Right kidney (tissue), 1 donor: ENCODE data around the gene SYN1.

Experiments
- DNase-seq: peaks from one replicate; pipeline ENCODE4 v3.0.0-alpha.2; 2016

The SYN1 gene

DNA sequence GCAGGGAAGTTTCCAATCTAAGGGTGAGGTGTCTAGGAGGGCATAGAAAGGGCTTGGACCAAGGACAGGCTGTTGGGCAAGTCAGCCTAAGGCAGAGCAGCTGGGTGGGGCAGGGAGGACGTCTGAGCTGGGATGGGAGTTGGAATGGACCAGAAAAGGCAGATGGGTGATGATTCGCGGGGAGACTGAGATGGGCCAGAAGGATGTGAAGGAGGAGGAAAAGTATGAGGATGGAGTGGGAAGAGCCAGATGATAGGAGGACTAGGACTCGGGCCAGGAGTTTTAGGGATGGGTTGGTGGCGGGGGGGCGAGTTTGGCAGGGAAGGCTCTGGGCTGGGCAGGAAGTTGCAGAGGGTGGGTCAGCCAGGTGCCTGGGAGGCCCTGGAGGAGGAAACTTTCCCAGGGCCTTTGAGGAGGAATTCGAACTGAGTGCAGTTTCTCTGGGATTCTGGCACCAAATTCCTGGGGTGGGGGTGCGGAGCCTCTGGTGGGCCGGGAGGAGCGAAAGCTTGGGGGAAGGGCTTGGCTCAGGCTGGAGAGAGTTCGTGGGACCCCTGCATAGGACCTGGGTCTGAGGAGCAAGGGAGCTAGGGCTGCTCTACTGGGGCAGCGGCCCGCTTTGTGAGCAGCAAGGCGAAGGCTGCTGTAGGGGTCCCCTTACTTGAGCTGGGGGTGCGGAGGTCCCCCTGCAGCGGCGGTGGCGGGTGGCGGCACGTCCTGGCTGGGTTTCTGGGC lies 46.1 kb downstream of the SYN1 start:
- peak; percentile 34 for DNase-seq

DNA sequence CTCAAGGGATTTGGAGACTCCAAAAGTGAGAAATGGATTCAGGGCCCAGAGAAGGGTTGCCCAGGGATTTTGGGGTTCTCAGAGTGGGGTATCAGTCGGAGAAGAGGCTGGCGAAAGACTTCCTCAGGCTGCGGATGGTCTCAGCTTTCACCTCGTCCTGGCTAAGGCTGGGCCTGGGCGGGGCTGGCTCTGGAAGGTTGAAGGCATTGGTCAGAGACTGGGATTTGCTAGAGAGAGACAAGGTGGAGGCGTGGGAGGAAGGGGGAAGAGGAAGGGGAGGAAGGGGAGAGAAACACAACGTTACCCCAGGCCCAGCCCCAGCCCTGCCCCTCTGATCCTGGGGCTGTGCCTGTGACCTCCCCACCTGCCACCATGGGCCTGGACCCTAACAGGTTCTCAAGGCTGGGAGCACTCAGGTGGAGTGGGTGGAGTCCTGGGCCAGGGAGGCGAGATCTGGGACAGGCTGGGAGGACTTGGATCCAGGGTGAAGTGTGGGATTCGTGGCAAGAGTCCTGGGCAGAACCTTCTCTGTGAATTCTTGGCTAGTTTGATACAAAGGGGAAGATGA lies 46.8 kb downstream of the SYN1 start:
- no peak for DNase-seq

DNA sequence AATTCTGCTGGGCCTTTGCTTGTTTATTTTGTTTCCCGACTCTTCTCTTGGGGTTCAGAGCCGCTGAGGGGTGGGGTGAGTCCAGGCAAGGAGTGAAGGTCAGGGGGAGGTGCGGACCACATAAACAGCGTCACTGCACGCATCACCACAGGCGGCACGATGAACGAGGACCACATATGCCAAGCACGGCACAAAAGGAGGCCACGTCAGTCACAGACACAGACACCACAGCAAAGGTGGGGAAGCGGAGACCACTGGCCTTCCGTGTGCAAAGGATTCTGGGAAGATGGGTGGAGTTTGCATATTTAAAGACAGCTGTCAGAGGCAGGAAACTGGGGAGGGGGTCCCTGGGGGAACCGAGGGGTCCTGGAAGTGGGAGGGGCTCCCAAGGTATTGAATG lies 47.8 kb downstream of the SYN1 start:
- DNase-seq, result no peak

- DNase-seq, result no peak
Measured at GRCh38 chrX:47571215-47571614, 48.4 kb downstream of the SYN1 start.

DNA sequence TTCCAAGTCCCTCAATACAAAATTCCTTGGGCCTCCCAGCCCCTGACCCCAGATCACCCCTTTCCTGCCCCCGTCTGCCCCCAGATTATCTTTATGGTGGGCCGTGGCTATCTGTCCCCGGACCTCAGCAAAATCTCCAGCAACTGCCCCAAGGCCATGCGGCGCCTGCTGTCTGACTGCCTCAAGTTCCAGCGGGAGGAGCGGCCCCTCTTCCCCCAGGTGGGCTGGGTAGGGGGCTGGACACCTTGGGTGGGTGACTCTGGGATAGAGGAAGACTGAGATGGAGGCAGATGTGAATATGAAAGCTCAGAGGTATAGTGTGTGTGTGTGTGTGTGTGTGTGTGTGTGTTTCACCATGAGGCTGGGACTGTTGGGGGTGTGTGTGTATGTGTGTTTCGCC lies 48.9 kb downstream of the SYN1 start:
- DNase-seq, result no peak

DNA sequence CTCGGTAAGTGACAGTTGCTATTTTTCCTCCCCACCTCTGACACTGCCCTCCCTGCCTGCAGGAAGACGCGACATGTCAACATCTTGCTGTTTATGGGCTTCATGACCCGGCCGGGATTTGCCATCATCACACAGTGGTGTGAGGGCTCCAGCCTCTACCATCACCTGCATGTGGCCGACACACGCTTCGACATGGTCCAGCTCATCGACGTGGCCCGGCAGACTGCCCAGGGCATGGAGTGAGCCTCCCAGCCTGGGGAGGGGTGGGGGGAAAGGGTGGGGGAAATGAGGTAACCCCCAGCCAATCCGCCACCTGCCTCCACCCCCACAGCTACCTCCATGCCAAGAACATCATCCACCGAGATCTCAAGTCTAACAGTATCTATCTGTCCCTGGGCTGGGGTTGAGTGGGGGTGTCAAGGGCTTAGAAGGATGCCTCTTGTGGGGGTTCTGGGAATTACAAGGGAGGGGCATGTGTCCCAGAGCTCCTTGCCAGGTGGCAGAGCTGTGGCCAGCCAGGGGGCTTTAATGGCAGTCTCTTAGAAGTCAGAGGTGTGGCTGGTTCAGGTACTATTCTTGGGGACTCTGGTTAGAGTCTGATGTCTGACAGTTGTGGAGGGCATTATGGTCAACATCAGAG lies 50.9 kb downstream of the SYN1 start:
- DNase-seq, result no peak

- DNase-seq, result no peak
Measured at GRCh38 chrX:47566841-47567240, 52.8 kb downstream of the SYN1 start.

- no peak for DNase-seq
Measured at GRCh38 chrX:47564438-47565085, 55.1 kb downstream of the SYN1 start.

- no peak for DNase-seq
Measured at GRCh38 chrX:47563801-47564315, 55.8 kb downstream of the SYN1 start.

- DNase-seq, result no peak
Measured at GRCh38 chrX:47562615-47563243, 56.9 kb downstream of the SYN1 start.

GRCh38 chrX:47561659-47562151 lies 58.0 kb downstream of the SYN1 start:
- no peak for DNase-seq

- DNase-seq, result peak; percentile 93
Measured at GRCh38 chrX:47560934-47561658, 58.6 kb downstream of the SYN1 start, which contains the start of gene ARAF. ARAF (plus strand) TSS chrX:47561205; CDS start chrX:47562968, 1,763 bp downstream.

DNA sequence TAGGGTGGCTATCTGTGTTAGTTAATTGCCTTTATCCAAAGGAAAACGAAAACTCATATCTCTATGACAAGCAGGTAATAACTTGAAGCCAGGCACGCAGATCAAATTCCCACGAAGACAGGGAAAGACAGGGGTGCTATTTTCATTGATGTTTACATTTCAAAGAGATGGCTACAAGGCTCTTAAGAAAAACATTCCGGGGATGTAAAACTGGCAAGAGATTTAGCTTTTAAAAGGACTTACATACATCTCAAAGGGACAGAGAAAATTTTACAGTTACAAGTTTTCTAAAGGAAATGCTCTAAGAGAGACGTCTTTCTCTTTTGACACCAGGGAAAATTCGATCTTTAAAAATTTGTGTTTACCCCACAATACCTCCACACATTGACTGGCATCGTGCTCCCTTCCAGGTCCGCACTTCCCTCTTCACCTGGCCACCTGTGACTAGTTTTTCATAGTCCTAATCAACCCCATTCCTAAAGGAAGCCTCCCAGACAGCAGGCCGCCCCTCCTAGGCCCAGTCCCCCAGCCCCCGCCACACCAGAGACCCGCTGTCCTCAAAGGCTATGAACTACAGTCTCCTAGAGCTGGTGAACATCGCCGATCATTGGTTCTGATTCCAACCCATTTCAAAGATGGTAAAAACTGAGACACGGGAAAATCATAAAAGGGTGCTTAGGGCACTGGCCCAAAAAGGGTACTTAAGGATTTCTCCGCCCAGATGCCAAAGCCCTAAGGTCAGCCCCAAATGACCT lies 59.3 kb downstream of the SYN1 start:
- no peak for DNase-seq

DNA sequence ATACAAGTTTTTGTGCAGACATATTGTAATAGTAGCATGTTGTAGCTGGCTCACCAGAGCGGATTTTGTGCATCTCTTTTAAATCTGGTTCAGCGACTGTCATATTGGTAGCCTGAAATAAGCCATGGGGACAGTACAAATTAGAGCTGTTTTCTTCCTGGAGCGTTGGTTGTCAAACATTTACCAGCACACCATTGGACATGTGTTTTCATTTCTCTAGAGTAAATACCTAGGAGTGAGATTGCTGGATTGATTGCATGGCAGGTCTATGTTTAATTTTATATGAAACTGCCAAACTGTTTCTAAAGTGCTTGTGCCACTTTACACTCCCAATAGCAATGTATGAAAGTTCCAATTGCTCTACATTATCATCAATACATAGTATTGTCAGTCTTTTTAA lies 61.2 kb downstream of the SYN1 start:
- DNase-seq, result no peak

- peak; percentile 79 for DNase-seq
Measured at GRCh38 chrX:47556045-47556623, 63.5 kb downstream of the SYN1 start.

GRCh38 chrX:47543496-47543895 lies 76.2 kb downstream of the SYN1 start:
- no peak for DNase-seq

- DNase-seq, result peak; percentile 31
Measured at GRCh38 chrX:47540754-47541538, 78.7 kb downstream of the SYN1 start.

GRCh38 chrX:47539860-47540259 lies 79.8 kb downstream of the SYN1 start:
- DNase-seq, result no peak

DNA sequence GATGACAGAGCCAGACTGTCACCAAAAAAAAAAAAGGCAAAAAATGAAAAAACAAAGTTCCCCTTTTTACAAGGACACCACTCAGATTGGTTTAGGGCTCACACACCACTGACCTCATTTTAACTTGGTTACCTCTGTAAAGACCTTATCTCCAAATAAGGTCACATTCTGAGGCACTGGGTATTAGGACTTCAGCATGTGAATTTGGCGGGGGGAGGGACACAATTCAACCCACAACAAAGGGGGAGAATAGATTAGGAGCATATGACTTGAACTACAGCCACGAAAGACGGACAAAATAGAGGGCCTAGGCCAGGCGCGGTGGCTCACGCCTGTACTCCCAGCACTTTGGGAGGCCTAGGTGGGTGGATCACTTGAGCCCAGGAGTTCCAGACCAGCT lies 89.6 kb downstream of the SYN1 start:
- no peak for DNase-seq

- no peak for DNase-seq
Measured at GRCh38 chrX:47529548-47529947, 90.1 kb downstream of the SYN1 start.
